Endodermal cell (in vitro differentiated cells): ENCODE data around the gene MRPL24. TPM values are rescaled to one million over a fixed set of nuclear protein-coding genes. Genes with fewer than 3 reads are reported as not detected.
A peak's percentile ranks its signal among the peaks of the same experiment; 100 is the strongest.

ENCODE experiments used
- DNase-seq: peaks from one replicate; pipeline ENCODE4 v3.0.0-alpha.2; 2017
- H3K27ac ChIP-seq: 2 replicates; pipeline ENCODE4 v1.5.1; 2013; ENCODE audit warnings: mild to moderate bottlenecking, low read depth, low read length, moderate library complexity
- H3K27me3 ChIP-seq: 2 replicates; pipeline ENCODE4 v1.6.1; 2013; ENCODE audit warnings: mild to moderate bottlenecking, low read length, moderate library complexity; ENCODE audit not compliant: insufficient read depth, control insufficient read depth, poor library complexity, severe bottlenecking
- H3K36me3 ChIP-seq: 2 replicates; pipeline ENCODE4 v1.7.0; 2013; ENCODE audit warnings: mild to moderate bottlenecking, low read length, moderate library complexity; ENCODE audit not compliant: control insufficient read depth, insufficient read depth
- H3K4me1 ChIP-seq: one replicate; pipeline ENCODE4 v1.7.0; 2013; ENCODE audit warnings: low read length; ENCODE audit not compliant: control insufficient read depth, insufficient read depth
- H3K4me3 ChIP-seq: 2 replicates; pipeline ENCODE4 v1.5.1; 2013; ENCODE audit warnings: mild to moderate bottlenecking, low read length, moderate library complexity
- H3K9ac ChIP-seq: 2 replicates; pipeline ENCODE4 v1.6.1; 2013; ENCODE audit warnings: mild to moderate bottlenecking, low read length, moderate library complexity; ENCODE audit not compliant: poor library complexity, severe bottlenecking; ENCODE audit errors: extremely low read depth
- H3K9me3 ChIP-seq: 2 replicates; pipeline ENCODE4 v1.6.1; 2013; ENCODE audit warnings: mild to moderate bottlenecking, low read length, moderate library complexity; ENCODE audit not compliant: control insufficient read depth
- H3K27ac Mint-ChIP-seq: 2 replicates; pipeline ENCODE4 v1.8.0; 2020; ENCODE audit warnings: mixed read lengths
- H3K27me3 Mint-ChIP-seq: 2 replicates; pipeline ENCODE4 v1.8.0; 2021; ENCODE audit warnings: mild to moderate bottlenecking, mixed read lengths; ENCODE audit not compliant: insufficient read depth
- H3K36me3 Mint-ChIP-seq: 2 replicates; pipeline ENCODE4 v1.8.0; 2020; ENCODE audit warnings: low read depth, mixed read lengths
- H3K4me1 Mint-ChIP-seq: 2 replicates; pipeline ENCODE4 v1.8.0; 2020; ENCODE audit warnings: mixed read lengths
- H3K4me3 Mint-ChIP-seq: 2 replicates; pipeline ENCODE4 v1.8.0; 2020; ENCODE audit warnings: mild to moderate bottlenecking, moderate library complexity, mixed read lengths
- H3K9me3 Mint-ChIP-seq: 2 replicates; pipeline ENCODE4 v1.8.0; 2020; ENCODE audit warnings: mild to moderate bottlenecking, mixed read lengths
- WGBS, 2 experiments: methylation state at CpG; one replicate each; pipeline versions ENCODE4 v1.1.5 to v1.1.7; 2013; ENCODE audit warnings: missing lambda C conversion rate in 2 of 2, mixed read lengths in 1 of 2; ENCODE audit not compliant: insufficient coverage in 1 of 2, insufficient read length in 1 of 2; 5-methylcytosine and 5-hydroxymethylcytosine counted together
- total RNA-seq, 2 donors: library from RNA; stranded (reverse); fragmentation: NEBNext Ultra II Directional in 1 of 2; extraction: Animal tissue kit (Norgen Biotek cat#: 25700) in 1 of 2; gene quantifications; 2 replicates in 1 of 2; 3 replicates in 1 of 2; pipeline ENCODE4 v1.2.1, GENCODE V29; 2021
- TF ChIP-seq, protein P1 (sequence below): fragments of 200-600 bp; sonication (generic); conservative IDR thresholded peaks from 2 replicates; pipeline ENCODE4 v1.5.0; 2021; ENCODE audit warnings: antibody characterized with exemption, mild to moderate bottlenecking

Gene MRPL24
- total RNA-seq, 2 donors from 2014 or later: 32.2 to 35.5 TPM

DNA sequence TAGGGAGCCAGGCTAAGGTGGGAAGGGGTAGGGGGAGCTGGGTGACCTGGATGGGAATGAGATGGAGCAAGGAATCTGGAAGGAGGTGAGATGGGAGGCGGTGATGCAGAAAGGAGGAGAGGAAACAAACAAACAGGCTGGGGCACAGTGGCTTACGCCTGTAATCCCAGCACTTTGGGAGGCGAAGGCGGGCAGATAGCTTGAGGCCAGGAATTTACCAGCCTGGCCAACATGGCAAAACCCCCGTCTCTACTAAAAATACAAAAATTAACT is 46.3 kb downstream of the MRPL24 start:
- Histone ChIP-seq H3K9ac (no peak overlapping the region), H3K4me3 (no peak overlapping the region), H3K9me3 (no peaks in the 10 kb centered on the region), H3K27me3 (peaks cover 6% of the 10 kb centered on the region), H3K27ac (peak overlapping the region; percentile 84), H3K4me1 (peaks cover 25% of the 10 kb centered on the region), H3K36me3 (peaks cover 4% of the 10 kb centered on the region)
- TF ChIP-seq, protein P1, sequence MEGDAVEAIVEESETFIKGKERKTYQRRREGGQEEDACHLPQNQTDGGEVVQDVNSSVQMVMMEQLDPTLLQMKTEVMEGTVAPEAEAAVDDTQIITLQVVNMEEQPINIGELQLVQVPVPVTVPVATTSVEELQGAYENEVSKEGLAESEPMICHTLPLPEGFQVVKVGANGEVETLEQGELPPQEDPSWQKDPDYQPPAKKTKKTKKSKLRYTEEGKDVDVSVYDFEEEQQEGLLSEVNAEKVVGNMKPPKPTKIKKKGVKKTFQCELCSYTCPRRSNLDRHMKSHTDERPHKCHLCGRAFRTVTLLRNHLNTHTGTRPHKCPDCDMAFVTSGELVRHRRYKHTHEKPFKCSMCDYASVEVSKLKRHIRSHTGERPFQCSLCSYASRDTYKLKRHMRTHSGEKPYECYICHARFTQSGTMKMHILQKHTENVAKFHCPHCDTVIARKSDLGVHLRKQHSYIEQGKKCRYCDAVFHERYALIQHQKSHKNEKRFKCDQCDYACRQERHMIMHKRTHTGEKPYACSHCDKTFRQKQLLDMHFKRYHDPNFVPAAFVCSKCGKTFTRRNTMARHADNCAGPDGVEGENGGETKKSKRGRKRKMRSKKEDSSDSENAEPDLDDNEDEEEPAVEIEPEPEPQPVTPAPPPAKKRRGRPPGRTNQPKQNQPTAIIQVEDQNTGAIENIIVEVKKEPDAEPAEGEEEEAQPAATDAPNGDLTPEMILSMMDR: no peak
- peaks cover 31% of the 10 kb centered on the region for H3K27me3 Mint-ChIP-seq
- no peaks in the 10 kb centered on the region for H3K9me3 Mint-ChIP-seq
- H3K27ac Mint-ChIP-seq: peak overlapping the region; percentile 71
- 82 to 85% methylated on average over 5 of the region's 5 CpGs for WGBS, 2 experiments
- H3K36me3 Mint-ChIP-seq: peaks cover 22% of the 10 kb centered on the region
- DNase-seq: no peak
- H3K4me3 Mint-ChIP-seq: peak overlapping the region; percentile 47
- peaks cover 50% of the 10 kb centered on the region for H3K4me1 Mint-ChIP-seq

DNA sequence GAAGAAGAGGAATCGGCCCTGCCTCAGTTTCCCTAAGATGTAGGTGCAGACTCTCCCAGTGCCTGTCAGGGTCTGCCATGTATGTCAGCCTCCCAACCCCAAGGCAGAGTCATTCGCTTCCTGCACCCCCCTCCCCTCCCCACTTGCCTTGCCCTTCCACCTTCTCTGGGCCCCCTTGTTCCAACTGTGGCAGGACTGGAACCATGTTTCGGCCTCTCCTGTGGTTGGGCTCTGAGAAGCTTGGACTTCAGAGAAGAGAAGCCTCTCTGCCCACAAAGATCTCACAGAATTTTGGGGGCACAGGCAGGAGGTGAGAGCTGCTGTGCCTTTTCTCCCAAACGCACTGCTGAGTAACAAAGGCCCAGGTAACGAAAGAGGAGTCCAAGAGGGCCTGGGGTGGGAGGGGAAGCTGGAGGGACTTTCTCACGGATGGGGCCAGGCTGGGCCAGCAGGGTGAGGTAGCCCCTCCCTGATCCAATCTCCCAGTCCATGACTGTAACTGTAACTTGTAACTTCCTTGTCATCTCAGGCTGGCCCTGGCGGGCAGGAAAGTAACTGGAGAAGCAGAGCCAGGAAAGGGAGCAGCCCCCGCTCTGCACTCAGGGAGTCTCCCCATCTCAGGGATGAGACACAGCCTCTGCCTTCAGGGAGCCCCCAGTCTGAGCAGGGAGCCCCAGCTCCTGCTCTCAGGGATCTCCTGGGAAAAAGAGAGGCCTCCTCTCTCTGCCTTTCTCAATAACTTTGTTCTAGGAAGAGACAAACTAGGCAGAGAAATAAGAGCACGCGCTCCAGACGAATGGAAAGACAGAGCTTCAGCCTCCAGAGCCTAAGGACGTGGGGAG is 46.8 kb downstream of the MRPL24 start:
- H3K4me3 Mint-ChIP-seq: peak overlapping the region; percentile 47
- TF ChIP-seq, protein P1: no peak
- H3K4me1 Mint-ChIP-seq: peaks cover 55% of the 10 kb centered on the region
- peak; percentile 83 for DNase-seq
- no peaks in the 10 kb centered on the region for H3K9me3 Mint-ChIP-seq
- peak overlapping the region; percentile 93 for H3K27ac Mint-ChIP-seq
- H3K36me3 ChIP-seq: peaks cover 4% of the 10 kb centered on the region
- peaks cover 6% of the 10 kb centered on the region for H3K27me3 ChIP-seq
- WGBS, 2 experiments: 60 to 62% methylated on average over 9 to 12 of the region's 12 CpGs
- peaks cover 31% of the 10 kb centered on the region for H3K27me3 Mint-ChIP-seq
- H3K36me3 Mint-ChIP-seq: peaks cover 17% of the 10 kb centered on the region
- H3K4me3 ChIP-seq: peak overlapping the region; percentile 1
- no peak overlapping the region for H3K9ac ChIP-seq
- peak overlapping the region; percentile 84 for H3K27ac ChIP-seq
- no peaks in the 10 kb centered on the region for H3K9me3 ChIP-seq
- peaks cover 25% of the 10 kb centered on the region for H3K4me1 ChIP-seq

DNA sequence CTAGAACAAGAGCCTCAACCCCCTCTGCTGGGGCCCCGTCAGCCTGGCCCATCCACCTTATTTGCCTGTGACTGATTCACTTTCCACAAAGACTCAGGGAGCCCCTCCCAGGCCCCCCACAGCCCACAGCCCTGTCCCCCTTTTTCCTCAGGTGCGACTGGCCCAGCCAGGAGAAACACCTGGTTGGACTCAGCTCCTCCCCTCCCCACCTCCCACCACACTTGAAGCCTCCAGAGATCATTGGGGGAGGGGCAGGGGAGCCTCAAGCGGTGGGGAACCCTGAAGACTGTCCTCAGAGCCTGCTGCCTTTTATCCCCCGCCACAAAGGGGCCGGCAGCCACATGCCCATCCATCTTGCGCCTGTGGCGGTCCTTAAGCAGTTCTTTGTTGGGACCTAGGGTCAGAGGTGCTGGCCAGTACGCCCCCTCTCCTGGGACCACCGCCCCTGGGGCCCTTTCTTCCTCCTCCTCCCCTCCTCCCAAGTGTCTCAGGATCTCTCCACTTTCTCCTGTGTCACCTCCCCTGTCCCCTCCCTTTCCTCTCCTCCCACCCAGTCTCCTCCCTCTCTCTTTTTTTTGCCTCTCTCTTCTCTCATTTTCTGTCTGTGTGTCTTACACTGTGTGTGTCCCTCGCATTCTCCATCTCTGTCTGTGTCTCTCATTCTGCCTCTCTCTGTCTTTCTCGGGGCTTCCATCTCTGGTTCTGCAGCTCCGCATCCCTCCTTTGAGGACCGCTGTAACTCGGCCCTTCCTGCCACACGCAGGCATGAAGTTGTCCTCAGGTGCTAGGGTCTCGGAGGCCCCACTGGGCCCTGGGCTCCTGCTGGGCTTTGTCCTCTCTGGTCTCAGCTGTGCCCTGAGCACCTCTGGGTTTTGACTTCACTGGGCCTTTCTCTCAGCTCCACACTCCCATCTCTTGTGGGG is 47.7 kb downstream of the MRPL24 start:
- Mint-ChIP-seq H3K9me3 (no peaks in the 10 kb centered on the region), H3K4me3 (peak overlapping the region; percentile 47), H3K27ac (peak overlapping the region; percentile 93), H3K27me3 (peaks cover 31% of the 10 kb centered on the region), H3K4me1 (peaks cover 58% of the 10 kb centered on the region), H3K36me3 (peaks cover 8% of the 10 kb centered on the region)
- DNase-seq: peak; percentile 98
- H3K9me3 ChIP-seq: no peaks in the 10 kb centered on the region
- H3K9ac ChIP-seq: no peak overlapping the region
- TF ChIP-seq, protein P1: no peak
- no peaks in the 10 kb centered on the region for H3K36me3 ChIP-seq
- peaks cover 6% of the 10 kb centered on the region for H3K27me3 ChIP-seq
- H3K4me1 ChIP-seq: peaks cover 25% of the 10 kb centered on the region
- peak overlapping the region; percentile 84 for H3K27ac ChIP-seq
- H3K4me3 ChIP-seq: peak overlapping the region; percentile 1
- WGBS, 2 experiments: 19 to 21% methylated on average over 11 to 16 of the region's 16 CpGs
